ENCODE measurements around the gene ZNF581. TPM values are rescaled to one million over a fixed set of nuclear protein-coding genes. Genes with fewer than 3 reads are reported as not detected.
A peak's percentile ranks its signal among the peaks of the same experiment; 100 is the strongest.

The ZNF581 gene
- total RNA-seq, 1 experiment from 2014 or later, result 46.2 TPM

- no TSS peak for BruUV-seq (replicated peaks)
- peak in 1 of 2 experiments; percentile 31 for DNase-seq
- Mint-ChIP-seq H3K4me1 (ENCODE audit: low read depth, unreplicated experiment) (peaks cover 22% of the 10 kb centered on the region), H3K27me3 (ENCODE audit: insufficient read depth, unreplicated experiment) (no peaks in the 10 kb centered on the region), H3K36me3 (ENCODE audit: insufficient read depth, unreplicated experiment) (peaks cover 96% of the 10 kb centered on the region), H3K27ac (ENCODE audit: unreplicated experiment) (peak overlapping the region; percentile 32), H3K4me3 (ENCODE audit: unreplicated experiment) (no peak overlapping the region), H3K9me3 (ENCODE audit: unreplicated experiment) (no peaks in the 10 kb centered on the region)
- no peak overlapping the region for H3K4me3 ChIP-seq (ENCODE audit: low read depth, low read length)
- no peaks in the 10 kb centered on the region for H3K27me3 ChIP-seq (replicated peaks; ENCODE audit: control insufficient read depth, insufficient read depth, low read length)
- peaks cover 12% of the 10 kb centered on the region for H3K36me3 ChIP-seq (ENCODE audit: control insufficient read depth, insufficient read depth, low read length)
- H3K9me3 ChIP-seq, result no peaks in the 10 kb centered on the region
- TF ChIP-seq CTCF (IDR thresholded peaks at IDR 0.05; ENCODE audit: insufficient read depth in 1 of 2, low read depth in 1 of 2, low read length in 1 of 2, severe bottlenecking in 1 of 2, unreplicated experiment in 1 of 2), result no peak
- ChIA-PET CTCF (interaction anchor here (0.7 kb wide), 1 partner anchor 233 kb away, joined by 4 read pairs; no protein-coding TSS in a partner anchor), POLR2A (no interaction called here)
- peaks cover 25% of the 10 kb centered on the region for H3K4me1 ChIP-seq
- intact Hi-C loops (cut with micrococcal nuclease; ENCODE audit: unreplicated experiment), result no loop called here
Measured at GRCh38 chr19:55691561-55692481, 48.4 kb downstream of the ZNF581 start.

GRCh38 chr19:55692681-55693081, 49.2 kb downstream of the ZNF581 start:
- H3K27ac Mint-ChIP-seq (ENCODE audit: unreplicated experiment), result no peak overlapping the region
- H3K9me3 Mint-ChIP-seq (ENCODE audit: unreplicated experiment), result no peaks in the 10 kb centered on the region
- POLR2A ChIA-PET, result no interaction called here
- Histone ChIP-seq H3K9me3 (no peaks in the 10 kb centered on the region), H3K4me1 (peaks cover 16% of the 10 kb centered on the region), H3K4me3 (ENCODE audit: low read depth, low read length) (no peak overlapping the region), H3K27me3 (replicated peaks; ENCODE audit: control insufficient read depth, insufficient read depth, low read length) (no peaks in the 10 kb centered on the region), H3K36me3 (ENCODE audit: control insufficient read depth, insufficient read depth, low read length) (peaks cover 14% of the 10 kb centered on the region)
- no peaks in the 10 kb centered on the region for H3K27me3 Mint-ChIP-seq (ENCODE audit: insufficient read depth, unreplicated experiment)
- CTCF ChIA-PET, result no interaction called here
- DNase-seq, result peak in 1 of 2 experiments; percentile 31
- no peak overlapping the region for H3K4me3 Mint-ChIP-seq (ENCODE audit: unreplicated experiment)
- TF ChIP-seq CTCF (IDR thresholded peaks at IDR 0.05; ENCODE audit: insufficient read depth in 1 of 2, low read depth in 1 of 2, low read length in 1 of 2, severe bottlenecking in 1 of 2, unreplicated experiment in 1 of 2), result no peak
- H3K36me3 Mint-ChIP-seq (ENCODE audit: insufficient read depth, unreplicated experiment), result peaks cover 97% of the 10 kb centered on the region
- peaks cover 14% of the 10 kb centered on the region for H3K4me1 Mint-ChIP-seq (ENCODE audit: low read depth, unreplicated experiment)
- BruUV-seq (replicated peaks), result no TSS peak
- intact Hi-C loops (cut with micrococcal nuclease; ENCODE audit: unreplicated experiment), result no loop called here

GRCh38 chr19:55693336-55693974, 50.0 kb downstream of the ZNF581 start:
- Mint-ChIP-seq H3K9me3 (ENCODE audit: unreplicated experiment) (no peaks in the 10 kb centered on the region), H3K4me1 (ENCODE audit: low read depth, unreplicated experiment) (peaks cover 8% of the 10 kb centered on the region), H3K36me3 (ENCODE audit: insufficient read depth, unreplicated experiment) (peaks cover 96% of the 10 kb centered on the region), H3K27ac (ENCODE audit: unreplicated experiment) (no peak overlapping the region), H3K4me3 (ENCODE audit: unreplicated experiment) (no peak overlapping the region), H3K27me3 (ENCODE audit: insufficient read depth, unreplicated experiment) (no peaks in the 10 kb centered on the region)
- POLR2A ChIA-PET, result interaction anchor here (1.0 kb wide), 1 partner anchor 39 kb away, joined by 3 read pairs; no protein-coding TSS in a partner anchor
- Histone ChIP-seq H3K4me3 (ENCODE audit: low read depth, low read length) (no peak overlapping the region), H3K36me3 (ENCODE audit: control insufficient read depth, insufficient read depth, low read length) (peaks cover 14% of the 10 kb centered on the region), H3K27me3 (replicated peaks; ENCODE audit: control insufficient read depth, insufficient read depth, low read length) (no peaks in the 10 kb centered on the region), H3K4me1 (peaks cover 9% of the 10 kb centered on the region), H3K9me3 (no peaks in the 10 kb centered on the region)
- CTCF ChIA-PET, result interaction anchor here (0.8 kb wide), 1 partner anchor 39 kb away, joined by 3 read pairs; no protein-coding TSS in a partner anchor
- no peak for TF ChIP-seq CTCF (IDR thresholded peaks at IDR 0.05; ENCODE audit: insufficient read depth in 1 of 2, low read depth in 1 of 2, low read length in 1 of 2, severe bottlenecking in 1 of 2, unreplicated experiment in 1 of 2)
- no TSS peak for BruUV-seq (replicated peaks)
- intact Hi-C loops (cut with micrococcal nuclease; ENCODE audit: unreplicated experiment), result no loop called here
- DNase-seq, result peak in 1 of 2 experiments; percentile 25
